GM13977 (cell line): ENCODE results near the gene GCNT4.

Experiments
- DNase-seq: peaks from one replicate; pipeline ENCODE4 v3.0.0; 2012; ENCODE audit warnings: low spot score
- in situ Hi-C: fragments of 300-500 bp; cut with MboI; formaldehyde crosslinking; loops from one replicate; pipeline ENCODE4 v1.12.0; 2022; ENCODE audit warnings: low sequenced_read_pairs, low pct_unique_long_range_greater_than_20kb, mixed read lengths, inconsistent platforms; ENCODE audit not compliant: unreplicated experiment
- TF ChIP-seq, protein P1 (sequence below): IDR thresholded peaks from 2 replicates; pipeline ENCODE4 v1.5.1; 2012; ENCODE audit warnings: mild to moderate bottlenecking, control low read depth; ENCODE audit not compliant: insufficient read depth; ENCODE audit errors: extremely low read depth, missing control alignments

The GCNT4 gene

DNA sequence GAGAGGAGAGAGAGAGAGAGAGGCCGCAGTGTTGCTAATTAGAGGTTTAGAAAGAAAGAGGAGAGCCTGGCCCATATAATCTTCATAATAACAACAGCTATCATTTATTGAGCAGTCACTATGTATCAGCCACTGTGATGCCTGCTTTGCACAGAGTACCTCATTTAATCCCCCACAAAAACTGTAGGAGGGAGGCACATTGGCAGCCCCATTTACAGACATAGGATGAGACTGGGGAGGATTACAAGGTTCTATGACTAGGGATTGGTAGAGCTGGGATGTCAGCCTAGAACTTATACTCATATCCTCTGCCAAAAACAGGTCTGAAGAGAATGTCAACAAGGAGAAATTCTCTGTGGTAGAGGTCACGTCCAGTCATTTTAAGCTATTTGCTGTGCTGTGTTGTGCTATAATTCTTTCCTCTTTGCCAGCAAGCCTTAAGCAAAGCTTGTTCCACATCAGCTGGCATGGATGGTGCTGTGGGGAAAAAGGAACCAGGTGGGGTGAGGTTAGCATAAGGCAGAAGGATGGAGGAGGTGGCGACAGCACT lies 6.7 kb upstream of the GCNT4 start:
- TF ChIP-seq, protein P1, sequence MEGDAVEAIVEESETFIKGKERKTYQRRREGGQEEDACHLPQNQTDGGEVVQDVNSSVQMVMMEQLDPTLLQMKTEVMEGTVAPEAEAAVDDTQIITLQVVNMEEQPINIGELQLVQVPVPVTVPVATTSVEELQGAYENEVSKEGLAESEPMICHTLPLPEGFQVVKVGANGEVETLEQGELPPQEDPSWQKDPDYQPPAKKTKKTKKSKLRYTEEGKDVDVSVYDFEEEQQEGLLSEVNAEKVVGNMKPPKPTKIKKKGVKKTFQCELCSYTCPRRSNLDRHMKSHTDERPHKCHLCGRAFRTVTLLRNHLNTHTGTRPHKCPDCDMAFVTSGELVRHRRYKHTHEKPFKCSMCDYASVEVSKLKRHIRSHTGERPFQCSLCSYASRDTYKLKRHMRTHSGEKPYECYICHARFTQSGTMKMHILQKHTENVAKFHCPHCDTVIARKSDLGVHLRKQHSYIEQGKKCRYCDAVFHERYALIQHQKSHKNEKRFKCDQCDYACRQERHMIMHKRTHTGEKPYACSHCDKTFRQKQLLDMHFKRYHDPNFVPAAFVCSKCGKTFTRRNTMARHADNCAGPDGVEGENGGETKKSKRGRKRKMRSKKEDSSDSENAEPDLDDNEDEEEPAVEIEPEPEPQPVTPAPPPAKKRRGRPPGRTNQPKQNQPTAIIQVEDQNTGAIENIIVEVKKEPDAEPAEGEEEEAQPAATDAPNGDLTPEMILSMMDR, result no peak
- DNase-seq, result no peak
- in situ Hi-C loops, result no loop called here

DNA sequence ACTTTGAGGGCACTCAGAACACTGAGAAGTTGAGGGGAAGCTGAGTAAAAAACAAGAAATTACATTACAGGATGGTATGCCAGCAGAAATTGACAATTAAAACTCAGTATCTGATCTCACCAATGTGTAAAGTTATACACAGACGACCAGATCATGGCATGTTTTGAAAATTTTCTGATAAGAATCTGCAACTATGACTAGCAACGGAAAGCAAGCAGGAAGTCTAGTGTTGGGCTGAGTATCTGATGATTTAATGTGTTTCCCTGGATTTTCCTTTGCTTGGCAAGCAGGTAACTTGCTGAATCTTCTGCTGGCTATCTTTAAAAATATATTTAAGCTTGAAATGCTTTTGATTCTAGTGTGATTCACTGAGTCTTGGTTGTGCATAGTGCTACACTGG lies 5.2 kb upstream of the GCNT4 start:
- DNase-seq, result no peak
- TF ChIP-seq, protein P1, result no peak
- in situ Hi-C loops, result no loop called here

DNA sequence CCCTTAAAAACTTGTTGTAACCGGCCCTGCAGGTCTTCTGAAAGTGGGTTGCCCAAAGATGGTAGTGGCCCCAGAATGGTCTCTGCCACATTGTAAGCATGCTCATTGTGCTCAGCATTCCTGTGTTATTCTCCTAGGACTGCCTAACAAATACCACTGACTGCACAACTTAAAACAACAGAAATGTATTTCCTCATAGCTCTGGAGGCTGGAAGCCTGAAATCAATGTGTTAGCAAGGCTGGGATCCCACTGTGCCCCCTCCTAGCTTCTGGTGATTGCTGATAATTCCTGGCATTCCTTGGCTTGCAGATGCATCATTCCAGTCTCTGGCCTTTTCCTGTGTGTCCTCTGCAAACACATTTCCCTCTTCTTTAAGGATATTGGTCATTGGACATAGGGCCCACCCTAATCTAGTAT lies 3.4 kb upstream of the GCNT4 start:
- TF ChIP-seq, protein P1, result no peak
- DNase-seq, result no peak
- in situ Hi-C loops, result no loop called here

DNA sequence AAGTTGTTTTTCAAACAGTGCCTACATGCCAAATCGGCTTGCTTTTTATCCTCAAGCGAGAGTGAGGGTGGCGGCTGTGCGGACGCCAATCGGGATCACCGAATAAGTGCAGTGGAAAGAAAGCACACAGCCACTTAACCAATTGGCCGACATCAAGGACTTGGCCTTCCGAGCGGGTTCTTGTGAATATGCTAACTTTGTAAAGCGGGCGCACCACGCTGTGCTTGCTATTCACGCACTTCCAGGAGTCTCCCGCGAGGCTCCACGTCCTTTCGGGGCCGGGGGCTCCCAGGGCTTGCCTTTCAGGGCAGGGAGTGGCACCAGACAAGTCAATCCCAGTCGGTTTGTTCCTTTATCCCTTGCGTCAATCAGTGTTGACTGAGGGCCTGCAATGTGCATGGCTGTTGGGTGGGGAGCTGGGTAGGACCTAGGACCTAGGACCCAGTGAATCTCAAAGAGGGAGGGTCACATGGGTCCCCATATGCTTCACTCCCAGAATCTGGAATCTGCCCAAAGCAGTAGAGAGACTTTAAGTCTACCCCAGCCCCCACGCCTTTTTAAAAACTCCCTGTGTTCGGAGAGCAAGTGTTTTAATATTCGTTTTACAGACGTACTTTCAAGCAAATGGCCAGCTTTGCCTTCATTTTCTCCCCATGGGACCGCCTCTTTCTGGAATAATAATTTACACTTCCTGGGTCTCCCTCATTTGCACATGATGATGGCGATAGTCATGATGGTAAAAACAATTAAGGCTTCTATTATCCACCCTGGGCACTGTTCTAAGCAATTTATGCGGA lies 2.0 kb upstream of the GCNT4 start:
- DNase-seq, result no peak
- in situ Hi-C loops, result no loop called here
- TF ChIP-seq, protein P1, result no peak

DNA sequence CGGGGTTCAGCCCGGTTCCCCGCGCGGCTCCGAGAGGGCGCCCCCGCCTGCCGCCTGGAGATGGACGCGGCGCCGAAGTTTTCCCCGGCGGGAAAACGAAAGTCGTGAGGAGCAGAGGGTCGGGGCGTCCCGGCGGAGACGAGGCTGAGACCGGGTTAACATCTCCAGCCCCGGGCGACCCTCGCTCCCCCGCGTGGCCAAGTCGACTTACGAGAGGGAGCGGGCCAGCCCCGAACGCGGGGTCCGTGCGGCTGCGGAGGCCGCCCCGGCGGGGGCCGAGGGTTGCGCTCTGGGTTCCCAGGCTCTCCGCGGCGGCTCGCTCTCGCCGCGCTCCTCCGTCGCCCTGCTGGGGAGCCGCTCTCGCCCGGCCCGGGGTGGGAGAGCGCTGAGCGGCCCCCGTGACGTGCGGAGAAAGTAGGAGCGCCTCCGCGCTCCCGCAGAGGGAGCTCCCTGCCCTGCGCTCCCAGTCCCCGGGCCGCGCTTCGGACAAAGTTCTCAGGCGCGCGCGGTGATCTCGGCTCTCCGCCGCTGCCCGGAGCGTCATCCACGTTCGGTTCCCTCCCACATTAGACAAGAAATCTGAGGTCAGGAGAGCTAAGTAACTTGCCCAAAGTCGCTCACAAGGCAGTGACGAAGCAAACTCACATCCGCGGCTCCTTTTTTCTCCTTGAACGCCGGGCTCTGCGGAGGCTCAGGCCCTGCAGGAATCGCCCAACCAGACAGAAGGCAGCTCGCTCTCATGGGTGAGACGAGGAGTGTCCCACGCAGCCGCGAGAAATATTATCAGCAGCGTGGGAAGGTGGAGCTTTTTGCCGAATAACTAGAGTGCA lies 1.2 kb upstream of the GCNT4 start:
- in situ Hi-C loops, result no loop called here
- TF ChIP-seq, protein P1, result peak; percentile 16
- peak; percentile 31 for DNase-seq

DNA sequence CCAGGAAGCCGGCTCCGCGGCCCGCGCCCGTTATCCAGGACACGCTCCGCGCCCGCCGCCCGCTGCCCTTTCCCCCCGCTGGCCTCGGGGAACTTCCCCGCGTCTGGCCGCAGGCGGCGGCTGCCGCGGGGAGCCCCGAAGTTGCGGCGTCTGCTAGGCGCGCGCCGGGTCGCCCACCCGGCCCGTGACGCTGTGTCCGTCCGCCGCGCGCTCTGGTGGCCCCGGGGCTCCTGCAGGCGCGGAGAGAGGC lies 621 bp upstream of the GCNT4 start:
- in situ Hi-C loops, result no loop called here
- peak; percentile 48 for DNase-seq
- TF ChIP-seq, protein P1, result no peak
